ENCODE data around the gene RXFP4. TPM values are rescaled to one million over a fixed set of nuclear protein-coding genes. Genes with fewer than 3 reads are reported as not detected.

Gene RXFP4
- total and polyA plus RNA-seq, 2 of the 13 experiments (the other 11 are each of a cell fraction or from before 2014, with no cell fraction given): 0.38 to 1.4 TPM

GRCh38 chr1:155940993-155941844 is at the start of gene RXFP4 (continued):
- TF ChIP-seq USF2 (IDR thresholded peaks at IDR 0.05; ENCODE audit: low read depth, low read length) (no peak), USF2 (CRISPR knock-in tag; IDR thresholded peaks at IDR 0.05; ENCODE audit: borderline replicate concordance) (no peak), HMGXB4 (CRISPR knock-in tag; IDR thresholded peaks at IDR 0.05; ENCODE audit: borderline replicate concordance in 1 of 2, low read depth in 1 of 2) (0 out of 4 replicates have a peak, but pooled peaks of 1 of the 2 experiments have one; percentile 47), ZNF589 (CRISPR knock-in tag; conservative IDR thresholded peaks at IDR 0.05) (no peak), ZMAT3 (CRISPR knock-in tag; conservative IDR thresholded peaks at IDR 0.05) (no peak; the same call in 1 of the 2 replicates), ZNF790 (CRISPR knock-in tag; IDR thresholded peaks at IDR 0.05; ENCODE audit: borderline replicate concordance) (0 out of 2 replicates have a peak, but pooled peaks have one; percentile 37), ZNF572 (CRISPR knock-in tag; IDR thresholded peaks at IDR 0.05) (no peak), ZNF816 (CRISPR knock-in tag; IDR thresholded peaks at IDR 0.05; ENCODE audit: borderline replicate concordance) (no peak), HNF1A (IDR thresholded peaks at IDR 0.05; ENCODE audit: low read depth) (no peak), HNF1A (CRISPR knock-in tag; IDR thresholded peaks at IDR 0.05; ENCODE audit: borderline replicate concordance) (0 out of 2 replicates have a peak, but pooled peaks have one; percentile 14), SP1 (IDR thresholded peaks at IDR 0.05) (no peak), SP1 (CRISPR knock-in tag; IDR thresholded peaks at IDR 0.05) (0 out of 2 replicates have a peak, but pooled peaks have one; percentile 17), ZNF687 (CRISPR knock-in tag; IDR thresholded peaks at IDR 0.05) (peak; percentile 60)

Data from HepG2 (cell line).